SK-N-SH treated with all-trans-retinoic acid at 6 μM for 48 hours (cell line): ENCODE data around the gene CST9L.

Source experiments
- ARNTL ChIP-seq: fragments of 450-650 bp; formaldehyde crosslinking; IDR thresholded peaks from 2 replicates; pipeline ENCODE4 v1.5.0; 2020; ENCODE audit warnings: low read depth, mild to moderate bottlenecking, moderate library complexity, borderline replicate concordance
- CSDC2 ChIP-seq: fragments of 250-450 bp; sonication (Bioruptor Pico); IDR thresholded peaks from 2 replicates; pipeline ENCODE4 v1.5.0; 2020; ENCODE audit warnings: mild to moderate bottlenecking, moderate library complexity
- ESRRG ChIP-seq: fragments of 250-450 bp; sonication (Bioruptor Pico); IDR thresholded peaks from 2 replicates; pipeline ENCODE4 v1.6.1; 2021; ENCODE audit warnings: mild to moderate bottlenecking
- GLIS3 ChIP-seq: fragments of 250-450 bp; sonication (Bioruptor Pico); IDR thresholded peaks from 2 replicates; pipeline ENCODE4 v1.5.0; 2020; ENCODE audit warnings: mild to moderate bottlenecking, moderate library complexity
- PATZ1 ChIP-seq: fragments of 250-450 bp; sonication (Bioruptor Pico); IDR thresholded peaks from 2 replicates; pipeline ENCODE4 v1.8.0; 2020; ENCODE audit warnings: mild to moderate bottlenecking, moderate library complexity, borderline replicate concordance
- POU6F1 ChIP-seq: fragments of 250-450 bp; sonication (Bioruptor Pico); IDR thresholded peaks from 2 replicates; pipeline ENCODE4 v1.8.0; 2021; ENCODE audit warnings: low read depth, mild to moderate bottlenecking, moderate library complexity, borderline replicate concordance
- PPARA ChIP-seq: fragments of 250-450 bp; sonication (Bioruptor Pico); IDR thresholded peaks from 2 replicates; pipeline ENCODE4 v1.5.0; 2020; ENCODE audit warnings: mild to moderate bottlenecking, borderline replicate concordance
- RARB ChIP-seq: fragments of 250-450 bp; sonication (Bioruptor Pico); IDR thresholded peaks from 2 replicates; pipeline ENCODE4 v1.8.0; 2021; ENCODE audit warnings: mild to moderate bottlenecking, moderate library complexity
- TSHZ2 ChIP-seq: fragments of 250-450 bp; sonication (Bioruptor Pico); IDR thresholded peaks from 2 replicates; pipeline ENCODE4 v1.5.0; 2020; ENCODE audit warnings: mild to moderate bottlenecking, moderate library complexity

GRCh38 chr20:23537030-23537429, 31.3 kb downstream of the CST9L start:
- TF ChIP-seq RARB (CRISPR knock-in tag) = no peak
- no peak for TF ChIP-seq TSHZ2 (CRISPR knock-in tag)
- TF ChIP-seq PATZ1 (CRISPR knock-in tag) = no peak
- no peak for TF ChIP-seq ESRRG (CRISPR knock-in tag)
- TF ChIP-seq ARNTL (CRISPR knock-in tag) = no peak
- no peak for TF ChIP-seq CSDC2
- no peak for TF ChIP-seq POU6F1
- TF ChIP-seq GLIS3 (CRISPR knock-in tag) = no peak
- TF ChIP-seq PPARA = no peak
